Left forelimb (tissue), 1 donor: Measurements from ENCODE around the gene IL17RE.

Experiments used
- DNase-seq: peaks from one replicate; pipeline ENCODE4 v3.0.0-alpha.2; 2018; ENCODE audit warnings: low spot score

IL17RE gene

DNA sequence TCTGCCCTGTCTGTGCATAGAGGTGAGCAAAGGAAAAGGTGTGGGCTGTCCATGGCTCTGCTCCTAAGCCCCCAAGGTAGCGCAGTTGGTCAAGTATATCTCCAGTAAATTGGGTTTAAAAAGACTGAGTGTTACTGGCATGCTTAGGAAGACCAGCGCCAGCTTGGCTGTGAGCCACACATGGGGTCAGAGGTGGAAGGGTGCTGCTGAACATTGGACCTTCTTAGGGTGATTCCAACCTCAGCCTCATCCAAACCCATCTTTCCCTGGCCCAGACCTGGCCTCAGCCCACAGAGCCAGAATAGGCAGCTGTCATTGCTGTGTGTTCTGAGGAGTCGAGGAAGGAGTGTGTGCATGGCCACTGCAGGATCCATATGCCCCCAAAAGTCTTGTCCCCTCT lies 5.6 kb downstream of the IL17RE start:
- no peak for DNase-seq

DNA sequence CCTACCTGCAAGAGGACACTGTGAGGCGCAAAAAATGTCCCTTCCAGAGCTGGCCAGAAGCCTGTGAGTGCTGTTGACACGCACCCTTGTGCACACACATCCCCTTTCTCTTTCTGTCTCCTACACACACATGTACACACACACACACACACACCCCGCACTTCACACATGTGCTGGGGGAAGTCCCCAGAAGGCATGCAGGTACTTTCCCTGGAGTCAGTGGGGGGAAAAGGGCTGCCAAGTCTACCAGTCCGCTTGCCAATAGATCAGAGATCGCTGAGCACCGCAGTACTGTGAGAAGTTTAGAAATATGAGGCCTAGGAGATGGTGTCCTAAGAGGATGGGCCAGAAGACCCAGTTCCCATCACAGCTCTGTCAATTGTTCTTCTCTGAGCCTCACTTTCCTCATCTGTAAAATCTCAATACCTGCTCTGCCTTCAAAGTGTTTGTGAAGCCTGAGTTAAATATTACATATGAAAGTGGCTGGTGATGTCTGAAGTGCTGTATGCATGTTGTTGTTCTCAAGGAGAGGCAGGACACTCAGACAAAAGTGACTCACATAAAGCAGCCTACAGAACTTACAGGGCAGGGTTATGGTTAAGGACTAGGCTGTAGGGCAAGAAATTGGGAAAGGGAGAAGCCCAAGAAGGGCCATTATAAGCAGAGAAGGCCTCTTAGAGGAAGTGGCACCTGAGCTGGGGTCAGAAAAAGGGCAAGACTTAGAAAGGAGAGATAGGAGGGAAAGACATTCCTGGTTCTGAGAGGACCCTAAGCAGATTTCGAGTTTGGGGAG lies 6.8 kb downstream of the IL17RE start:
- no peak for DNase-seq

DNA sequence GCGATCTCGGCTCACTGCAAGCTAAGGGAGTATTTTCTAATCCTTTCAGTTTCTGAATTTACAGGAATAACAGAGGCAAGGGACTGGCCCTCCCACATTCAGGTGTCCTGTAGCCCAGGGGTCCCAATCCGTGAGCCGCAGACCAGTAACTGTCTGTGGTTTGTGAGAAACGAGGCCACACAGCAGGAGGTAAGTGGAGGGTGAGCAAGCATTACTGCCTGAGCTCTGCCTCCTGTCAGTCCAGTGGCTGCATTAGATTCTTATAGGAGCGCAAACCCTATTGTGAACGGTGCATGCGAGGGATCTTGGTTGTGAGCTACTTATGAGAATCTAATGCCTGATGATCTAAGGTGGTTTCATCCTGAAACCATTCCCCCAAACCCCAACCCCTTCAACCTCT lies 9.2 kb downstream of the IL17RE start:
- no peak for DNase-seq

DNA sequence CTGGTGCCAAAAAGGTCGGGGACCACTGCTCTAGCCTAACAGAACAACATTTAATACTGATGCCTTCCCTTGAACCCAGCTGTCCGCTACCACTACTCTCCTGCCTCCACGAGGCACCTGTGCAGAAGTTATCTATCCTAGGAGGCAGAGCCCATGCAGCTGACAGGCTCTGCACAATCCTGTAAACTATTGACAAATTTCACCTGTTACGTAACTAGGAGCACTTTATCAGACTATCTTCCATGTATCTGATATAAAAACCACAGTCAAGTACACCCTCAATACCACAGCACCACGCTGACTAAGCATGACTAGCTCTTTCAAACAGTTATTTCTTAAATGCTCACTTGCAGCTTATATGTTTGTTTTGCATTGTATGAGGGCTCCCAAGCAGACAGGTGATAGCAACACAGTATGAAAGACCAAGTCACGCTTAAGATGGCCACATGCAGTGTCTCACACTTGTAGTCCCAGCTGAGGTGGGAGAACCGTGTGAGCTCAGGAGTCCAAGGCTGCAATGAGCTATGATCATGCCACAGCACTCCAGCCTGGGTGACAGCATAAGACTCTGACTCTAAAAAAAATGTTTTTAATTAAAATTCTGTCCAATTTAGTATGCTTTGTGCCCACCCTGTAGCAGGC lies 9.8 kb downstream of the IL17RE start:
- DNase-seq = no peak

DNA sequence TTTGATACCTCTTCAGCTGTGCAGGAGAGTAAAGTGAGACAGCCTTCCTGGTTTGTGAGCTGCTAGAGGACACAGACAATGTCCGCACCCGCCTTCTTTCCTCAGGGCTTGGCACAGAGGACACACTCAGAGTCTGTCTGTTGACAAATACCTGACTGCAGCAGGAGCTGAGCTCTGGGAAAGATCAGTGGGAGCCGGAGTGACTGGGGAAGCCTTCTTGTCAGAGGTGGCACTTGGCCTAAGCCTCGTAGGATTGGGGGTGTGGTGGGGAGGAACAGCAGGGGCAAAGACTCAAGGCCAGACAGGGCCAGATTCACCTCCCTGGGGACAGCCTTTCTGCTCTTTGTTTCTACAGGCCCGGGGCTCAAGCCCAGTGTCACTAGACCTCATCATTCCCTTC lies 11.0 kb downstream of the IL17RE start:
- DNase-seq = no peak

DNA sequence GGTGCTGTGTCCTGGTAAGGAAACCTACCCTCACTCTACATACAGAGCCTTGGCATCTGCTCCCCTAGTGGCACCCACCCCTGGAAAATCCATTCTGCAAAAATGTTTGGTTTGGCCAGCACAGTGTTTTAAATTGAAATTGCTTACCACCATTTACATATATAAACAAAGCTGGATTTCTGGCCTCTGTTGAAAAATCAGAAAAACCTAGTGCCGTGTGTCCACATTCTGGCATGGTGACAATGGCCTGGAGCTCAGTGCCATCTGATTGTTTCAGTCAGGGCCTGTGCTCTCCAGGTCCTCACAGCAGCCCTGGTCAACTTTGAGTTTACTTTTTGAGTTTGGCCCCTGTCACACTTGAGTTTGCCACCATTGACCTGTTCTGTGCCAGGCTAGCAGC lies 11.4 kb downstream of the IL17RE start:
- DNase-seq = no peak

DNA sequence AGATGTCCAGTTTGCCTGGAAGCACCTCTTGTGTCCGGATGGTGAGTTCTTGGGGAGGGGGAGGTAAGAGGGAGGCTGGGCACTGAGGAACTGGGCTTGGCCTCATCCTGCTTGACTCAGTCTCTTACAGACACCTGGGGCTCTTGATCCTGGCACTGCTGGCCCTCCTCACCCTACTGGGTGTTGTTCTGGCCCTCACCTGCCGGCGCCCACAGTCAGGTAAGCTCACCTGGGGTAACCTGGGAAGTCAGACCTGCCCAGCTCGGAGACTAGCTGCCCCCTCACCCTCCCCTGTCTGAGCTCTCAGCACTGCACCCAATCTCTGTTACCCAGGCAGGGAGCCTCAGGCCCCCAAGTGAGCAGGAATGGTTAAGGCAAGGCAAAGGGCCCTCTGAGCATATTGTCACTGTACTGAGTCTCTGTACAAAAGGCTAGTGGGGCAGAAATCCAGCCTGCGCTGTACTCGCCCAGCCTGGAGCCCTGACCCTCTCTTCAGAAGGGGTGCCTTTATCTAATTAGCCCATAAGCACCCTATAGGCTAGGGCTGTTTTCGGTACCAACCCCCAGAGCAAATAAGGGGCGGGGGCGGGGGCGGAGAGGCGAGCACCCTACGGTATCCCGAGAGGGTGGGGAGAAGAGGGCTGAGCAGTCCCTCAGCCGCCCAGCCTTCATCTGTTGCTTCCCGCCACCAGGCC lies 12.1 kb downstream of the IL17RE start:
- DNase-seq = no peak

DNA sequence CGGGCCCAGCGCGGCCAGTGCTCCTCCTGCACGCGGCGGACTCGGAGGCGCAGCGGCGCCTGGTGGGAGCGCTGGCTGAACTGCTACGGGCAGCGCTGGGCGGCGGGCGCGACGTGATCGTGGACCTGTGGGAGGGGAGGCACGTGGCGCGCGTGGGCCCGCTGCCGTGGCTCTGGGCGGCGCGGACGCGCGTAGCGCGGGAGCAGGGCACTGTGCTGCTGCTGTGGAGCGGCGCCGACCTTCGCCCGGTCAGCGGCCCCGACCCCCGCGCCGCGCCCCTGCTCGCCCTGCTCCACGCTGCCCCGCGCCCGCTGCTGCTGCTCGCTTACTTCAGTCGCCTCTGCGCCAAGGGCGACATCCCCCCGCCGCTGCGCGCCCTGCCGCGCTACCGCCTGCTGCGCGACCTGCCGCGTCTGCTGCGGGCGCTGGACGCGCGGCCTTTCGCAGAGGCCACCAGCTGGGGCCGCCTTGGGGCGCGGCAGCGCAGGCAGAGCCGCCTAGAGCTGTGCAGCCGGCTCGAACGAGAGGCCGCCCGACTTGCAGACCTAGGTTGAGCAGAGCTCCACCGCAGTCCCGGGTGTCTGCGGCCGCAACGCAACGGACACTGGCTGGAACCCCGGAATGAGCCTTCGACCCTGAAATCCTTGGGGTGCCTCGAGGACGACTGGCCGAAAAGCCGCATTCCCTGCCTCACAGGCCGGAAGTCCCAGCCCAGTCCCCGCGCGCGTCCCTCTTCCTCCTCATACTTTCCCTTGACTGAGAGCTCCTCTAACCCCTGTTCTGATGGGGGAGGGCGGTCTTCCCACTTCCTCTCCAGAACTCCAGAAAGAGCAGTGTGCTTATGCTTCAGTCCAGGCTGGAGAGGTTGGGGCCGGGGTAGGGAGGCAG lies 12.8 kb downstream of the IL17RE start:
- peak; percentile 85 for DNase-seq

DNA sequence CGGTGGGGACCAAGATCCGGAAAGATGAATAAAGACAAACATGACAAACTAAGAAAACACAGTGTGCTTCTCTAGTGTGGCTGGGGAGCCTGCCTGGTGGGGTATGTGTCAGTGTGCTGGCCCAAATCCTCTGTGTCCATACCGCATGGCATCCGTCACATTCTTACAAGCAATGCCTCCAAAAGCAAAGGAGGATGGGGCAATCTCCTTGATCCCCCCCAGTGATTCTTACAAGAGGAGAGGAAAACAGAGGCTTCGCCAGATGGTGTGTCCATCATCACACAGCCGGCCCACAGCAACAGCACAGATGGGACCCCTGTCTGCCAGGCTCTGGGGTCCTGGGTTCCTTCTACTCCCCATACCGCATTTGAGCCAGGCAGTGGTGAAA lies 13.7 kb downstream of the IL17RE start:
- DNase-seq = no peak

DNA sequence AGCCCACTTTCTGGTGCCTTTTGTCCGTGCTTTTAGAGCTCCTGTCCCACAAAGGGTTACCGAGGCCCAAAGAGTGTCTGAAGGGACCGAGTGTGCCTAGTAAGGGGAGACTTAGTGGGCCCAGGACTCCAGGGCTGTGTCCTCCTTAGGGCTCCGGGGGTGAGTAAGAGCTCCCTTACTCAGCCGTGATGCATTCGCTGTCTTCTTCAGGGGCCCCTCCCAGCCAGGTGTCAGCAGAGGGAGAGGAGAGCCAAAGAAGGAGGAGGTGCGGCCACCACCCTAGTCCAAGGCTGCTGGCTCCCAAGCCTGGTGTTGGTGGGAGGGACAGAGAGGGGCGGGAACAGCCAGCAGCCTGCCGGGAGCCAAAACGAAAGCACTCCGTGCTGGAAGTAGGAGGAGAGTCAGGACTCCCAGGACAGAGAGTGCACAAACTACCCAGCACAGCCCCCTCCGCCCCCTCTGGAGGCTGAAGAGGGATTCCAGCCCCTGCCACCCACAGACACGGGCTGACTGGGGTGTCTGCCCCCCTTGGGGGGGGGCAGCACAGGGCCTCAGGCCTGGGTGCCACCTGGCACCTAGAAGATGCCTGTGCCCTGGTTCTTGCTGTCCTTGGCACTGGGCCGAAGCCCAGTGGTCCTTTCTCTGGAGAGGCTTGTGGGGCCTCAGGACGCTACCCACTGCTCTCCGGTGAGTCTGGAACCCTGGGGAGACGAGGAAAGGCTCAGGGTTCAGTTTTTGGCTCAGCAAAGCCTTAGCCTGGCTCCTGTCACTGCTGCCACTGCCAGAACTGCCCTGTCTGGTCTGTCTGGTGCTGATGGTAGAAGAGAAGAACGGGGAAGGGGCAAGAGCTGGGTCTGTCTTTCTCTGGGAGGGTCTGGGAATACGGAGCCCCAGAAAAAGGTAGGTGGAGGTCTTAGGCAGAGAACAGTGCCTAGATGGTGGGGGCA lies 14.4 kb downstream of the IL17RE start, which contains the start of gene IL17RC:
Gene IL17RC, plus strand, starts transcription at position 365 of the 947 bp plus-strand sequence. Its CDS starts 218 bp downstream, at position 583.
- DNase-seq = peak; percentile 94

DNA sequence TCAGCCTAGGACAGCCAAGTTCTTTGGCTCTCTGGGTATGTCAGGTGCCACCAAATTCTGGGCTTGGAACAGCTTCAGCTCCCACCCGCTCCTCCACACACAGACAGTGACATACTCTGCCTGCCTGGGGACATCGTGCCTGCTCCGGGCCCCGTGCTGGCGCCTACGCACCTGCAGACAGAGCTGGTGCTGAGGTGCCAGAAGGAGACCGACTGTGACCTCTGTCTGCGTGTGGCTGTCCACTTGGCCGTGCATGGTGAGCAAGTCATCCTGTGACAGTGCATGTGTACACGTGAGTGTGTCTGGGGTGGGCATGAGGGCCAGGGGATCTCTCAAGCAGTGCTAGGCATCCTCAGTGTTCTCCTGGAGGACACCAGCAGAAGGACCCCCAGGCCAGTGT lies 15.2 kb downstream of the IL17RE start:
- no peak for DNase-seq

DNA sequence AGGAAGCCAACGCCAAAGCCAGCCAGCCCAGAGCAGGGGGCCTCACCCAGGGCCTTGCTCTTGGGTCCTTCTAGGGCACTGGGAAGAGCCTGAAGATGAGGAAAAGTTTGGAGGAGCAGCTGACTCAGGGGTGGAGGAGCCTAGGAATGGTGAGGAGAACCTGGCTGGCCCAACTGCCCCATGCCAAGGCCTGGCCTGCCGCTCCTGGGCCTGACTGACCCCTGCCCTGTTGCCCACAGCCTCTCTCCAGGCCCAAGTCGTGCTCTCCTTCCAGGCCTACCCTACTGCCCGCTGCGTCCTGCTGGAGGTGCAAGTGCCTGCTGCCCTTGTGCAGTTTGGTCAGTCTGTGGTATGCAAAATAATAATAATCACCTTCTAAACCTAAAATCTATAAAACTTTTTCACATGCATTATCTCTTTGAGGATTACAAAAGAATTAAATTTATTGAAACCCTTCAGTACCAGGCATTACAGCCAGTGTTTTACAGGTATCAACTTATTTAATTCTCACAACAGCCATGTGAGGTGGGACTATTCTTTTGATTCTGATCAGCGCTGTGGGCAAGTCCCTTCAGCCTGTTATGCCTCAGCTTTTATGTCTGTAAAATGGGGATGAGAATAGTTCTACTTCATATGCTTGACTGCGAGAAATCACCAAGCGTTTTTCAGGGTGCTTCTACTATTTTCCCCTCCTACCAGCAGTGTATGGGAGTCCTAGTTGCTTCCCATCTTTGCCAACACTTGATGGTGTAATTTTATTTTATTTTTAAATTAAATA lies 15.8 kb downstream of the IL17RE start:
- no peak for DNase-seq

DNA sequence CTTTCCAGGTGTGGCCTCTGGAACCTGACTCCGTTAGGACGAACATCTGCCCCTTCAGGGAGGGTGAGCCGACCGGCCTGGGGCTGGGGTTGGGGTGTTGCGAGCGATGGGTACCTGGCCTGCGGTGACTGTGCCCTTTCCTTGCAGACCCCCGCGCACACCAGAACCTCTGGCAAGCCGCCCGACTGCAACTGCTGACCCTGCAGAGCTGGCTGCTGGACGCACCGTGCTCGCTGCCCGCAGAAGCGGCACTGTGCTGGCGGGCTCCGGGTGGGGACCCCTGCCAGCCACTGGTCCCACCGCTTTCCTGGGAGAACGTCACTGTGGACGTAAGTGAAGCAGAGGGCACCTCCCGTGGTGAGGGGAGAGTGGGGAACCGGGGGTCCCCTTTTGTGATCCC lies 25.5 kb downstream of the IL17RE start:
- no peak for DNase-seq

DNA sequence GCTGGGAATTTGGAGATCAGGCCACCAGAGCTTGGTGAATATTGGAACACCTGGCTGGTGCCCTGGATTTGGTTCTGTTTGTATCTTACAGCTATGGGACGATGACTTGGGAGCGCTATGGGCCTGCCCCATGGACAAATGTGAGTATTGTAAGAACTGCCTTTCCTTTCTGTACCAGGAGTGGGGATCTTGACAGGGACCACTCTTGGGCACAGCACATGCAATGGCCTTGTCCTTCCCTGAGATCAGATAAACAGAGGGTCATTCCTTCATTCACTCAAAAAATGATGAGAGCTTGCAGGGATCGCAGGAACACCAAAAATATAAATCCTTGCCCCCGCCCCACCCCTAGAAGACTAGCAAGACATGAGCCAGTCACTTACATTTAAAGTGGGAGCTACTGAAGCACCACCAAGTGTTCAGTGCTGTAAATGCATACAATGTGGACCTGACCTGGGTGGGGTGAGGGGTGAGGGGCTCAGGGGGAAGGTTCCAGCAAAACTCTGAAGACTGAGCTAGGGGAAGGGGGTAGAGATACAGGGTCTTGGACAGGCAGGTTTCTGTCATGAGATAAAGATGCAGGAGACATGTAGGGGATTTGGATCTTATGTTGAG lies 28.3 kb downstream of the IL17RE start:
- no peak for DNase-seq

DNA sequence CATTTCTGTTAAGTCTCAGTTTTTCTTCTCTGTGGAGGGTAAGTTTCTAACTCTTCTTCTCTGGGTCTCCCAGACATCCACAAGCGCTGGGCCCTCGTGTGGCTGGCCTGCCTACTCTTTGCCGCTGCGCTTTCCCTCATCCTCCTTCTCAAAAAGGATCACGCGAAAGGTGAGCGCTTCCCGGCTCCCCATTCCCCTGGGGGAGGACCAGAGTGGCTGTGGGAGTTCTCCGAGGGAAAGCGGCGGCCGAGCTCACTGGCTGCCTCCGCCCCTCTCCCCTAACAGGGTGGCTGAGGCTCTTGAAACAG lies 29.8 kb downstream of the IL17RE start:
- DNase-seq = no peak

DNA sequence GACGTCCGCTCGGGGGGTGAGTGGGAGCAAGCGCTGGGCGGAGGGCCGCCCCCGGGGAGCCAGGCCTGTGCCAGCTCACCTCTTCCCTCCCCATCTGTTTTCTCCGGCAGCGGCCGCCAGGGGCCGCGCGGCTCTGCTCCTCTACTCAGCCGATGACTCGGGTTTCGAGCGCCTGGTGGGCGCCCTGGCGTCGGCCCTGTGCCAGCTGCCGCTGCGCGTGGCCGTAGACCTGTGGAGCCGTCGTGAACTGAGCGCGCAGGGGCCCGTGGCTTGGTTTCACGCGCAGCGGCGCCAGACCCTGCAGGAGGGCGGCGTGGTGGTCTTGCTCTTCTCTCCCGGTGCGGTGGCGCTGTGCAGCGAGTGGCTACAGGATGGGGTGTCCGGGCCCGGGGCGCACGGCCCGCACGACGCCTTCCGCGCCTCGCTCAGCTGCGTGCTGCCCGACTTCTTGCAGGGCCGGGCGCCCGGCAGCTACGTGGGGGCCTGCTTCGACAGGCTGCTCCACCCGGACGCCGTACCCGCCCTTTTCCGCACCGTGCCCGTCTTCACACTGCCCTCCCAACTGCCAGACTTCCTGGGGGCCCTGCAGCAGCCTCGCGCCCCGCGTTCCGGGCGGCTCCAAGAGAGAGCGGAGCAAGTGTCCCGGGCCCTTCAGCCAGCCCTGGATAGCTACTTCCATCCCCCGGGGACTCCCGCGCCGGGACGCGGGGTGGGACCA lies 30.4 kb downstream of the IL17RE start:
- DNase-seq = peak; percentile 87

DNA sequence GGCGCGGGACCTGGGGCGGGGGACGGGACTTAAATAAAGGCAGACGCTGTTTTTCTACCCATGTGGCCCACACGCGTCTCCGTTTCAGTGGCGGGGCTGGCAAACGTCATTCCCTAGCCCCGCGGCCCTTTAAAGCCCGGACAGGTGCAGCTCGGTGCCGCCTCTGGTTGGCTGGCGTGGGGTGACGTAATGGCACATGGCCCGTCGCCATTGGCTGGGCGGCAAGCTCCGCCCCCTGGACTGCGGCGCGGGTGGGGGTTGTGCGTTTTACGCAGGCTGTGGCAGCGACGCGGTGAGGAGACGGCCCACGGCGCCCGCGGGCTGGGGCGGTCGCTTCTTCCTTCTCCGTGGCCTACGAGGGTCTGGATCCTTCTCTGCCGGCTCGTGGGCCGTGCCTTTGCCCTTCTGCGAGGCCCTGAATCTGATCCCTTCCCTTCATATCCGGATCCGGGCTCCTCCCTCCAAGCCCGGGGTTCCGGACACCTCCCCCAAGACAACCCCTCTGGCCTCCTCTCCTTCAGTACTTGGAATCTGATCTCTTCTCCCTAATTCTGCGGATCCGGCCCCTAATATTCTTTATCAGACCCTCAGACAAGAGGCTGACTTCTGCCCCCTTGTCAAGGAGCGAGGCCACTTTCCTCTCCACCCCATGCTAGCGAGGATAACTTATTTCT lies 31.1 kb downstream of the IL17RE start, which contains the start of gene CRELD1:
Gene CRELD1, plus strand, starts transcription at position 274 of the 674 bp plus-strand sequence. CDS start 605 bp downstream, outside the sequence.
- DNase-seq = peak; percentile 99

DNA sequence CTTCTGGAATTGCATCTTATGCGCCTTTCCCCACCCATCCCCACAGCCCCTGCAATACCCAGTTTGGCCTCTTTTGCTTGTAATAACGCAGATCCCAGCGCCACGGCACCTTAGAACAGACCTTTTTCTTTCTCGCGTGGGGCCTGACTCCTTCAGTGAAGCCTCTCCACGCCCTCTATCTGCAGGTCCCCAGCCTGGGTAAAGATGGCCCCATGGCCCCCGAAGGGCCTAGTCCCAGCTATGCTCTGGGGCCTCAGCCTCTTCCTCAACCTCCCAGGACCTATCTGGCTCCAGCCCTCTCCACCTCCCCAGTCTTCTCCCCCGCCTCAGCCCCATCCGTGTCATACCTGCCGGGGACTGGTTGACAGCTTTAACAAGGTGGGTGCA lies 31.6 kb downstream of the IL17RE start:
- DNase-seq = no peak
